MM.1S (cell line): ENCODE data around the gene OR7G2.

ENCODE experiments used
- DNase-seq: peaks from one replicate; pipeline ENCODE4 v3.0.0-alpha.2; 2015
- H2AFZ ChIP-seq: fragments of 300-600 bp; sonication (generic); 2 replicates; pipeline ENCODE4 v1.6.0; 2016; ENCODE audit warnings: antibody characterized with exemption, low read length
- H3F3A ChIP-seq: fragments of 300-600 bp; sonication (generic); 2 replicates; pipeline ENCODE4 v1.6.1; 2016; ENCODE audit warnings: mild to moderate bottlenecking, antibody characterized with exemption, low read length, moderate library complexity, mixed read lengths; ENCODE audit not compliant: insufficient read depth
- H3K27ac ChIP-seq: fragments of 300-600 bp; sonication (generic); 2 replicates; pipeline ENCODE4 v1.5.1; 2016; ENCODE audit warnings: mild to moderate bottlenecking, low read length
- H3K27me3 ChIP-seq: fragments of 300-600 bp; sonication (generic); replicated peaks from 2 replicates; pipeline ENCODE4 v1.6.0; 2016; ENCODE audit warnings: low read length; ENCODE audit not compliant: insufficient read depth
- H3K36me3 ChIP-seq: fragments of 300-600 bp; sonication (generic); replicated peaks from 2 replicates; pipeline ENCODE4 v1.6.1; 2016; ENCODE audit warnings: mild to moderate bottlenecking, low read length, mixed read lengths; ENCODE audit not compliant: insufficient read depth
- H3K4me1 ChIP-seq: fragments of 300-600 bp; sonication (generic); 2 replicates; pipeline ENCODE4 v1.6.1; 2016; ENCODE audit warnings: low read length, mixed read lengths
- H3K4me2 ChIP-seq: fragments of 300-600 bp; sonication (generic); 2 replicates; pipeline ENCODE4 v1.6.0; 2016; ENCODE audit warnings: low read depth, low read length
- H3K4me3 ChIP-seq: fragments of 300-600 bp; sonication (generic); 2 replicates; pipeline ENCODE4 v1.5.1; 2016; ENCODE audit warnings: low read length, mixed read lengths
- H3K79me2 ChIP-seq: fragments of 300-600 bp; sonication (generic); 2 replicates; pipeline ENCODE4 v1.6.1; 2016; ENCODE audit warnings: mixed run types, low read length, mixed read lengths
- H3K9ac ChIP-seq: fragments of 300-600 bp; sonication (generic); 2 replicates; pipeline ENCODE4 v1.6.1; 2016; ENCODE audit warnings: low read length, mixed read lengths
- H3K9me2 ChIP-seq: fragments of 300-600 bp; sonication (generic); replicated peaks from 2 replicates; pipeline ENCODE4 v1.6.1; 2016; ENCODE audit warnings: mild to moderate bottlenecking, low read length, mixed read lengths; ENCODE audit not compliant: insufficient read depth
- H3K9me3 ChIP-seq: fragments of 300-600 bp; sonication (generic); replicated peaks from 2 replicates; pipeline ENCODE4 v1.6.1; 2016; ENCODE audit warnings: mild to moderate bottlenecking, low read length, mixed read lengths; ENCODE audit not compliant: insufficient read depth
- H4K20me1 ChIP-seq: fragments of 300-600 bp; sonication (generic); 2 replicates; pipeline ENCODE4 v1.6.1; 2016; ENCODE audit warnings: mild to moderate bottlenecking, low read length, moderate library complexity, mixed read lengths; ENCODE audit not compliant: insufficient read depth
- EZH2 ChIP-seq: fragments of 300-600 bp; sonication (generic); optimal IDR thresholded peaks from 2 replicates; pipeline ENCODE3; 2017; ENCODE audit warnings: low read depth, mild to moderate bottlenecking, antibody characterized with exemption, low read length, mixed read lengths
- EZH2phosphoT487 ChIP-seq: fragments of 300-600 bp; sonication (generic); IDR thresholded peaks from 2 replicates; pipeline ENCODE4 v1.6.1; 2018; ENCODE audit warnings: antibody characterized with exemption, low read length
- TF ChIP-seq, protein P1 (sequence below): fragments of 300-600 bp; sonication (generic); IDR thresholded peaks from 2 replicates; pipeline ENCODE4 v1.5.1; 2016; ENCODE audit warnings: antibody characterized with exemption, low read length, mixed read lengths

The OR7G2 gene

DNA sequence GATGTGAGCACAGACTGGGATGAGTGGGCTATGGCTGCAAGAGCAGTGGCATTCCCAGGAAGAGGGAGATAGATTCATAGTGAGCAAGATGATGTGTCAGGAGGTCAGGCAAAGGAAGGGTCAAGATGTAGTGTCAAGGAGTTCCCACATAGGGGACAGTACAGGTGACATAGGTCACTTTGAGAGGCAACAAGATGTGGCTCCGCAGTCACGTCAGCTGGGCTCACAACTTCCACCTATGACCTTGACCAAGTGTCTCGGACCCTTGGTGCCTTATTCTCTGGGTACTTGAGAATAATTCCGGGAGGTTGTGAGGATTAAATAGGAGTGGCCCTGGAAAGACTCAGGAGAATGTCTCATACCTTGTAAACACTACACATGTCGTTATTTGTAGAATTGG lies 43.4 kb upstream of the OR7G2 start:
- peaks cover 24% of the 10 kb centered on the region for H3K36me3 ChIP-seq
- no peaks in the 10 kb centered on the region for H3K9me2 ChIP-seq
- H3K4me1 ChIP-seq: no peaks in the 10 kb centered on the region
- no peak overlapping the region for H3K27ac ChIP-seq
- H3F3A ChIP-seq: no peaks in the 10 kb centered on the region
- TF ChIP-seq, protein P1, sequence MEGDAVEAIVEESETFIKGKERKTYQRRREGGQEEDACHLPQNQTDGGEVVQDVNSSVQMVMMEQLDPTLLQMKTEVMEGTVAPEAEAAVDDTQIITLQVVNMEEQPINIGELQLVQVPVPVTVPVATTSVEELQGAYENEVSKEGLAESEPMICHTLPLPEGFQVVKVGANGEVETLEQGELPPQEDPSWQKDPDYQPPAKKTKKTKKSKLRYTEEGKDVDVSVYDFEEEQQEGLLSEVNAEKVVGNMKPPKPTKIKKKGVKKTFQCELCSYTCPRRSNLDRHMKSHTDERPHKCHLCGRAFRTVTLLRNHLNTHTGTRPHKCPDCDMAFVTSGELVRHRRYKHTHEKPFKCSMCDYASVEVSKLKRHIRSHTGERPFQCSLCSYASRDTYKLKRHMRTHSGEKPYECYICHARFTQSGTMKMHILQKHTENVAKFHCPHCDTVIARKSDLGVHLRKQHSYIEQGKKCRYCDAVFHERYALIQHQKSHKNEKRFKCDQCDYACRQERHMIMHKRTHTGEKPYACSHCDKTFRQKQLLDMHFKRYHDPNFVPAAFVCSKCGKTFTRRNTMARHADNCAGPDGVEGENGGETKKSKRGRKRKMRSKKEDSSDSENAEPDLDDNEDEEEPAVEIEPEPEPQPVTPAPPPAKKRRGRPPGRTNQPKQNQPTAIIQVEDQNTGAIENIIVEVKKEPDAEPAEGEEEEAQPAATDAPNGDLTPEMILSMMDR: no peak
- no peak for TF ChIP-seq EZH2
- no peak for TF ChIP-seq EZH2phosphoT487
- no peaks in the 10 kb centered on the region; the same call in 1 of the 2 replicates for H3K9me3 ChIP-seq
- no peak for DNase-seq
- H3K9ac ChIP-seq: no peak overlapping the region
- no peak overlapping the region for H2AFZ ChIP-seq
- H3K4me3 ChIP-seq: no peak overlapping the region
- H3K27me3 ChIP-seq: no peaks in the 10 kb centered on the region
- peaks cover 96% of the 10 kb centered on the region for H3K79me2 ChIP-seq
- no peak overlapping the region for H3K4me2 ChIP-seq
- H4K20me1 ChIP-seq: no peaks in the 10 kb centered on the region

DNA sequence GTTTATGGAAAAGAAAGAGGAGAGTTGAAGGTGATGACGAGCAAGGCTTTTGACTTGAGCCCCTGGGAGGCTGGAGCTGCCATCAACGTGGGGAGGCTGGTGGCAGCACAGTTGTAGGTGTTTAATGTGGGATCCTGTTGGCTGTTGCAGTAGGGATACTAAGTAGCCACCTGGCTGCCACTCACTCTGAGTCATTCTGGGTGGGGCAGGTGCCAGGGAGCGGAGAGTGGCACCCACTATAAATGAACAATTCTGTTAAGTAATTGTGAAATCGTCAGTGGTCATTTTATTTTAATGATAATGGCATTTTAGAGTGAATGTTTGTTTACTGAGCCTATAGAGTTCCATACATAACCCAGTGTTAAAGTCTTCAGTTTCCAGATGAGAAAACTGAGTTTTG lies 42.7 kb upstream of the OR7G2 start:
- Histone ChIP-seq H3F3A (no peaks in the 10 kb centered on the region), H3K9me2 (no peaks in the 10 kb centered on the region), H3K4me1 (no peaks in the 10 kb centered on the region), H3K4me3 (no peak overlapping the region), H3K4me2 (no peak overlapping the region), H2AFZ (no peak overlapping the region), H3K79me2 (peaks cover 96% of the 10 kb centered on the region), H3K9ac (no peak overlapping the region), H3K9me3 (peaks cover 3% of the 10 kb centered on the region; the same call in 1 of the 2 replicates), H3K36me3 (peaks cover 25% of the 10 kb centered on the region), H4K20me1 (no peaks in the 10 kb centered on the region), H3K27me3 (no peaks in the 10 kb centered on the region), H3K27ac (no peak overlapping the region)
- no peak for DNase-seq
- no peak for TF ChIP-seq EZH2phosphoT487
- TF ChIP-seq, protein P1: no peak
- no peak for TF ChIP-seq EZH2

DNA sequence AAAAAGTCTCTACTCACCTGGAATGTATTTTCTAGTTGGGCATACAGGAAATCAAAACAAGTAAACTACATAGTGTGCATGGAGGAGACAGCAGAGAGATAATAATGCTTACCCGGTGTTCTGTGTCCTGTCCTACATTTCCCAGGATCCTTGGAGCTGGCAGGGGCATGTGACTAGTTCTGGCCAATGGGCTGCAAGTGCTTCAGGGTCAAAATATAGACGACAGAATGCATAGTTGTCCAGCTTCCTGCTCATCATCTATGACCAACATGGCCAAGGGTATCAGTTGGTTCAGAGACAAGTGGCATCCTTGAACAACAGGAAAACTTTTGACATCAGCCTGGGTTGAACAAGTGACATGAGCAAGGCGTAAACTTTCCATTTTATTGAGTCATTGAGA lies 41.4 kb upstream of the OR7G2 start:
- no peaks in the 10 kb centered on the region for H3K27me3 ChIP-seq
- no peaks in the 10 kb centered on the region for H3K4me1 ChIP-seq
- TF ChIP-seq EZH2 (no peak), EZH2phosphoT487 (no peak)
- TF ChIP-seq, protein P1: no peak
- H3K9ac ChIP-seq: no peak overlapping the region
- H3K9me3 ChIP-seq: peaks cover 4% of the 10 kb centered on the region; the same call in 1 of the 2 replicates
- no peak overlapping the region for H3K4me3 ChIP-seq
- no peaks in the 10 kb centered on the region for H3F3A ChIP-seq
- no peak for DNase-seq
- peaks cover 28% of the 10 kb centered on the region for H3K36me3 ChIP-seq
- no peak overlapping the region for H2AFZ ChIP-seq
- H3K4me2 ChIP-seq: no peak overlapping the region
- H3K79me2 ChIP-seq: peaks cover 96% of the 10 kb centered on the region
- no peaks in the 10 kb centered on the region for H4K20me1 ChIP-seq
- no peaks in the 10 kb centered on the region for H3K9me2 ChIP-seq
- H3K27ac ChIP-seq: no peak overlapping the region
